ENCODE measurements around the gene CNKSR1.

CNKSR1 gene

DNA sequence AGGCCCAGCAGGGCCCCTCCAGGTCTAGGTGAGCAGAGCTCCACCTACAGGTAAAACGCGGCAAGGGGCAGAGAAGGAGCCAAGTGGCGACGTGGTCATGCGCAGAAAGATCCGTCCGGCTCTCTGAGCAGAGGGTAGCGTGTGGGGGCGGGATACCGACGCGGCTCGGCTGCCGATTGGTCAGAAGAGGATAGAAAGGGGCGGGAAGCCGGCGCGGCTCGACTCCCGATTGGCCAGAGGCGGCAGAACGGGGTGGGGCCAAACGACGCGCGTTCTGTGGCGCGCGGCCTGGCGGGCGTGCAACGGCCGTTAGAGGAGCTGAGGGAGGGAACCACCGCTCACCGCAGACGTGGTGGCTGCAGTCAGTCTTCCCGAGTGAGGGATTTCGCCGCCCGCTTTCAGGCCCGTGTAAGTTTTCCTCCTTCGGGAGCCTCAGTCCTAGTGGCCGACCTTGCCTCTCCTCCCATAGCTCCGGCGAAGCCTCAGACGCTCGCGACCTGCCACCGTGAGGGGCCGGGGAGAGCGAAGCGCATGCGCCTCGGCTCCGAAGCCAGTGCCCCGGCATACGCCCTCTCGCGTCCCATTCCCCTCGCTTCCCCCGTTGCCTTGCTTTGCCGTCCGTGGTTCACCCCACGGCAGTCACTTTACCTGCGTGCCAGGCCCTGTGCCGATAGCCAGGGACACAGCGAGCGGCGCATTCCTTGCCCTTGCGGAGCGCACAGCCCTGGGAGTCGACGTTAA lies 56.8 kb downstream of the CNKSR1 start, which contains the start of gene CEP85:
Gene CEP85 (plus strand): TSS at position 298 of the 741 bp plus-strand sequence. CDS start 5,584 bp downstream, outside the sequence.
- peak; percentile 85 for DNase-seq

- no peak for DNase-seq
These were observed 57.5 kb downstream of the CNKSR1 start for GRCh38 chr1:26234644-26235370.

- DNase-seq = no peak
These were observed 60.1 kb downstream of the CNKSR1 start for GRCh38 chr1:26237230-26237966.

Measured in NCI-H774 (cell line).